SK-N-MC (cell line): ENCODE data around the gene ABHD2.

Experiments
- EZH2 ChIP-seq: fragments of 200-600 bp; sonication (generic); IDR thresholded peaks from one replicate; pipeline ENCODE4 v1.6.1; 2017; ENCODE audit warnings: antibody characterized with exemption
- POLR2AphosphoS5 ChIP-seq: IDR thresholded peaks from 2 replicates; pipeline ENCODE4 v1.6.1; 2012; ENCODE audit warnings: mild to moderate bottlenecking, low read depth, low read length, borderline replicate concordance

DNA sequence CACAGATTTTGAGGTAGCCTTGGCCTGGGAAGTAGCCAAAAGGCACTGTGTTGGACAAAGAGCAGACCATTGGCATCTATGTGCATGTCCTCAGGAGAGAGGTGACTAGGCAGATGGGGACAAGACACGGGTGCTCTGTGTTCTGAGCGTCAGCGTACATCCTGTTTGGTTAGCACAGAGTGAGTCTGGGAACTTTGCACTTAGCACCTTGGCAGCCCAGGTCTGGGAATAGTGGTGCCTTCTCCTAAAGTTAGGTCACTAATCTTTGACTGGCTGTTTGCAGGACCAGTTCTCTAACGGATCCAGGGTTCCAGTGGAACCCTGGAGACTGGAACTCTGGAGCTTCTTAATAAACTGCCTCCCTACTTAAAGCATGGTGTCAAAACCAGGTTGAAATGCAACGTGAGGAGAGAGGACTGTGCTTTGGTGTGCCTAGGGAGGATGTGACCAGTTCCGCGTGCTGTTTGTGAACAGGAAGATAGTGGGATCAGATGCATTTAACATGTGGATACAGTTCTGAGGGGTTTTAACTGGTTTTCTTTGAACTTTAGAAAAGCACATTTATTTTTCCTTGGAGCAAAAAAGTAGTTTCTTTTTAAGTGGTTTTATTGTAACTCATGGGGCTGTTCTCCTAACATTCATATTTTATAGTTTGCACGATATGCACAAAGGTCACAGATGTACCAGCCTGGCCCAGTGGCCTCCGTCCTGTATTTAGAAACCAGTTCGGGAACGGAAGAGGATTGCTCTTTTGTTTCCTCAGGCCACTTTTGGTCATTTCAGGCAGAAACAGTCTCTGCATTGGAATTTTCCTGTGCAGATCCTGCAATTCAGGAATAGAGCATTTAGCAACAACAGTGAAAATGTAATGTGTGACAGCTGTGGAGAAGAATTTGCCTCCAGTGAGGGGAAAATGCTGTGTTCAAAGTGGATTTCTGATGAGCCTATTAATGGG lies 48.8 kb downstream of the ABHD2 start:
- TF ChIP-seq POLR2AphosphoS5 (no peak), EZH2 (no peak)
